ENCODE measurements around the gene UBE2N.

DNA sequence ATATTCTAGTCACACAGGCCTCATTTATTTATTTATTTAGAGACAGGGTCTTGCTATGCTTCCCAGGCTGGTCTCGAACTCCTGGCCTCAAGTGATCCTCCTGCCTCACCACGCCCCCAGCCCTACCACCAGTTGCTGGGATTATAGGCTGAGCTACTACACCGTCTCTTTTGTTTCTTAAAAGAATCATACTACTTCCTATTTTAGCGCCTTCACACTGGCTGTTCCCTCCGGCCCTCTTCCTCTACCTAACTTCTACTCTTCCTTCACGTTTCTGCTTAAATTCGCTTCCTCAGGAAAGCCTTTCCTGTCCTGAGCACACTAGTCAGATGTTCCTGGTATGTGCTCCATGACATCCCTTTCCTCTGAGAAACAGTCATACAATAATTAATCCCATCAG is 19.2 kb upstream of the UBE2N start:
- TF ChIP-seq CEBPB (IDR thresholded peaks at IDR 0.05; ENCODE audit: low read depth, low read length), result no peak
- TF ChIP-seq, protein P1, sequence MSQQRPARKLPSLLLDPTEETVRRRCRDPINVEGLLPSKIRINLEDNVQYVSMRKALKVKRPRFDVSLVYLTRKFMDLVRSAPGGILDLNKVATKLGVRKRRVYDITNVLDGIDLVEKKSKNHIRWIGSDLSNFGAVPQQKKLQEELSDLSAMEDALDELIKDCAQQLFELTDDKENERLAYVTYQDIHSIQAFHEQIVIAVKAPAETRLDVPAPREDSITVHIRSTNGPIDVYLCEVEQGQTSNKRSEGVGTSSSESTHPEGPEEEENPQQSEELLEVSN (IDR thresholded peaks at IDR 0.05), result no peak
- no peak for TF ChIP-seq EZH2 (IDR thresholded peaks at IDR 0.05; ENCODE audit: low read depth, low read length, severe bottlenecking)
- TF ChIP-seq, protein P2, sequence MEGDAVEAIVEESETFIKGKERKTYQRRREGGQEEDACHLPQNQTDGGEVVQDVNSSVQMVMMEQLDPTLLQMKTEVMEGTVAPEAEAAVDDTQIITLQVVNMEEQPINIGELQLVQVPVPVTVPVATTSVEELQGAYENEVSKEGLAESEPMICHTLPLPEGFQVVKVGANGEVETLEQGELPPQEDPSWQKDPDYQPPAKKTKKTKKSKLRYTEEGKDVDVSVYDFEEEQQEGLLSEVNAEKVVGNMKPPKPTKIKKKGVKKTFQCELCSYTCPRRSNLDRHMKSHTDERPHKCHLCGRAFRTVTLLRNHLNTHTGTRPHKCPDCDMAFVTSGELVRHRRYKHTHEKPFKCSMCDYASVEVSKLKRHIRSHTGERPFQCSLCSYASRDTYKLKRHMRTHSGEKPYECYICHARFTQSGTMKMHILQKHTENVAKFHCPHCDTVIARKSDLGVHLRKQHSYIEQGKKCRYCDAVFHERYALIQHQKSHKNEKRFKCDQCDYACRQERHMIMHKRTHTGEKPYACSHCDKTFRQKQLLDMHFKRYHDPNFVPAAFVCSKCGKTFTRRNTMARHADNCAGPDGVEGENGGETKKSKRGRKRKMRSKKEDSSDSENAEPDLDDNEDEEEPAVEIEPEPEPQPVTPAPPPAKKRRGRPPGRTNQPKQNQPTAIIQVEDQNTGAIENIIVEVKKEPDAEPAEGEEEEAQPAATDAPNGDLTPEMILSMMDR (IDR thresholded peaks at IDR 0.05; ENCODE audit: control extremely low read depth in 1 of 3, insufficient read depth in 1 of 3, low read depth in 1 of 3, low read length in 3 of 3), result no peak
- no peak for TF ChIP-seq CBX8 (IDR thresholded peaks at IDR 0.05; ENCODE audit: borderline replicate concordance, low read depth, low read length)
- TF ChIP-seq SUZ12 (IDR thresholded peaks at IDR 0.05; ENCODE audit: low read length), result no peak
- TF ChIP-seq YY1 (IDR thresholded peaks at IDR 0.05; ENCODE audit: low read depth, low read length), result no peak
- TF ChIP-seq RAD21 (IDR thresholded peaks at IDR 0.05 in 1 of 2, conservative IDR thresholded peaks at IDR 0.05 in 1 of 2; ENCODE audit: low read depth in 2 of 2, low read length in 2 of 2), result no peak
- no peak for TF ChIP-seq POLR2AphosphoS5 (IDR thresholded peaks at IDR 0.05; ENCODE audit: low read depth, low read length)
- no peak for TF ChIP-seq SP1 (IDR thresholded peaks at IDR 0.05; ENCODE audit: low read depth, low read length)
- no peak for TF ChIP-seq EGR1 (IDR thresholded peaks at IDR 0.05; ENCODE audit: borderline replicate concordance, low read depth, low read length)
- TF ChIP-seq CBX5 (IDR thresholded peaks at IDR 0.05; ENCODE audit: low read depth, low read length), result no peak
- no peak for TF ChIP-seq FOSL1 (IDR thresholded peaks at IDR 0.05; ENCODE audit: insufficient read depth, low read depth, low read length)
